ENCODE measurements around the gene PTPRN2. TPM values are rescaled to one million over a fixed set of nuclear protein-coding genes. Genes with fewer than 3 reads are reported as not detected.

Gene PTPRN2
- total RNA-seq, 2 donors from 2014 or later: 26.1 to 55.5 TPM

- no peak overlapping the region for H3K27ac ChIP-seq
Measured at GRCh38 chr7:157962458-157963306, 624.9 kb downstream of the PTPRN2 start.

DNA sequence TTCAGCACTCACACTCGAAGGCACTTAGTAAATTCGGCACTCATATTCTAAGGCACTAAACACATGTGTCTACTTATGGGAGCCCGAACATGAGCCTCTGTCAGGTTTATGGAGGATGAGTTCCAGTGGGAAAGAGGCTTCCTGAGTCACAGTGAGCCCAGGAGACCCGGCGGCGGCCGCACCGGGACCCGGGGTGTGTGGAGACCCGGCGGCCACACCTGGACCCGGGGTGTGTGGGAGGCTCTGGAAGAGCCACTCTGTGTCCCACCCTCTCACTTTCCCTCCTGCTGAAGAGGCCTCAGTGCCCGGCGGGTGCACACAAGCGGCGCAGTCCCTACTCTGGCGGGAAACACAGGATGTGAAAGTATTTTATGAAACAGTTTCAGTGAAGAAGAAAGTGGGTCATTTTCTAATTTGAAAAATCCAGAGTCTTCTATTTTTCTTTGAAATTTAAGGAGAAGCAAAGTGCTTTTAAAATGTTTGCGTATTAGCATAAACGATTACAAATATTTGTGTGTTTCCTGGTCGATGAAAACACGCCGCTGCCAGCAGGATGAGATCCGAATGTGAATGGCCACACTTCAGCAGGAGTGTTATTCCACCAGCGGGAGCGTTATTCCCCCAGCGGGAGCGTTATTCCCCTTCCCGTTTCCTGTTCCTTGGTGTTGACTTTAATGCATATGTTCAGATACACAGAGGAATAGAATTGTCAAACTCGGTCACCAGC, 625.7 kb downstream of the PTPRN2 start:
- no peaks in the 10 kb centered on the region for H3K4me1 ChIP-seq (replicated peaks)
- no peaks in the 10 kb centered on the region for H3K36me3 ChIP-seq
- no peak overlapping the region for H3K27ac ChIP-seq
- no peaks in the 10 kb centered on the region for H3K9me3 ChIP-seq
- no peaks in the 10 kb centered on the region for H3K27me3 ChIP-seq (replicated peaks; ENCODE audit: insufficient read depth)
- no peak overlapping the region for H3K4me3 ChIP-seq
- WGBS: 21% methylated on average over 29 of the region's 29 CpGs
- TF ChIP-seq POLR2AphosphoS5 (IDR thresholded peaks at IDR 0.05) (no peak), POLR2A (IDR thresholded peaks at IDR 0.05) (no peak)
- TF ChIP-seq, protein P1, sequence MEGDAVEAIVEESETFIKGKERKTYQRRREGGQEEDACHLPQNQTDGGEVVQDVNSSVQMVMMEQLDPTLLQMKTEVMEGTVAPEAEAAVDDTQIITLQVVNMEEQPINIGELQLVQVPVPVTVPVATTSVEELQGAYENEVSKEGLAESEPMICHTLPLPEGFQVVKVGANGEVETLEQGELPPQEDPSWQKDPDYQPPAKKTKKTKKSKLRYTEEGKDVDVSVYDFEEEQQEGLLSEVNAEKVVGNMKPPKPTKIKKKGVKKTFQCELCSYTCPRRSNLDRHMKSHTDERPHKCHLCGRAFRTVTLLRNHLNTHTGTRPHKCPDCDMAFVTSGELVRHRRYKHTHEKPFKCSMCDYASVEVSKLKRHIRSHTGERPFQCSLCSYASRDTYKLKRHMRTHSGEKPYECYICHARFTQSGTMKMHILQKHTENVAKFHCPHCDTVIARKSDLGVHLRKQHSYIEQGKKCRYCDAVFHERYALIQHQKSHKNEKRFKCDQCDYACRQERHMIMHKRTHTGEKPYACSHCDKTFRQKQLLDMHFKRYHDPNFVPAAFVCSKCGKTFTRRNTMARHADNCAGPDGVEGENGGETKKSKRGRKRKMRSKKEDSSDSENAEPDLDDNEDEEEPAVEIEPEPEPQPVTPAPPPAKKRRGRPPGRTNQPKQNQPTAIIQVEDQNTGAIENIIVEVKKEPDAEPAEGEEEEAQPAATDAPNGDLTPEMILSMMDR (IDR thresholded peaks at IDR 0.05): no peak
- intact Hi-C loops (cut with DNase I): no loop called here
- DNase-seq (ENCODE audit: low spot score): no peak

More at GRCh38 chr7:157962458-157963306, 624.9 kb downstream of the PTPRN2 start:
- WGBS: 77% methylated on average over 15 of the region's 15 CpGs
- Histone ChIP-seq H3K9me3 (no peaks in the 10 kb centered on the region), H3K4me1 (replicated peaks) (no peaks in the 10 kb centered on the region), H3K4me3 (no peak overlapping the region), H3K36me3 (no peaks in the 10 kb centered on the region), H3K27me3 (replicated peaks; ENCODE audit: insufficient read depth) (no peaks in the 10 kb centered on the region)
- intact Hi-C loops (cut with DNase I): no loop called here
- TF ChIP-seq POLR2AphosphoS5 (IDR thresholded peaks at IDR 0.05) (no peak), POLR2A (IDR thresholded peaks at IDR 0.05) (no peak)
- TF ChIP-seq, protein P1 (IDR thresholded peaks at IDR 0.05): no peak
- no peak for DNase-seq (ENCODE audit: low spot score)

GRCh38 chr7:157955348-157955999, 632.1 kb downstream of the PTPRN2 start:
- Histone ChIP-seq H3K27ac (no peak overlapping the region), H3K9me3 (no peaks in the 10 kb centered on the region), H3K36me3 (no peaks in the 10 kb centered on the region), H3K4me3 (no peak overlapping the region), H3K27me3 (replicated peaks; ENCODE audit: insufficient read depth) (no peaks in the 10 kb centered on the region), H3K4me1 (replicated peaks) (no peaks in the 10 kb centered on the region)
- no peak for DNase-seq (ENCODE audit: low spot score)
- no peak for TF ChIP-seq POLR2AphosphoS5 (IDR thresholded peaks at IDR 0.05)
- TF ChIP-seq, protein P1 (IDR thresholded peaks at IDR 0.05): no peak
- TF ChIP-seq POLR2A (IDR thresholded peaks at IDR 0.05): no peak
- 56% methylated on average over 13 of the region's 13 CpGs for WGBS
- intact Hi-C loops (cut with DNase I): no loop called here

- WGBS: 72% methylated on average over 7 of the region's 7 CpGs
- no peak overlapping the region for H3K4me3 ChIP-seq
- H3K27me3 ChIP-seq (replicated peaks; ENCODE audit: insufficient read depth): no peaks in the 10 kb centered on the region
- no peak for DNase-seq (ENCODE audit: low spot score)
- H3K9me3 ChIP-seq: no peaks in the 10 kb centered on the region
- H3K4me1 ChIP-seq (replicated peaks): no peaks in the 10 kb centered on the region
- no peak overlapping the region for H3K27ac ChIP-seq
- intact Hi-C loops (cut with DNase I): no loop called here
- TF ChIP-seq POLR2AphosphoS5 (IDR thresholded peaks at IDR 0.05) (no peak), POLR2A (IDR thresholded peaks at IDR 0.05) (no peak)
- TF ChIP-seq, protein P1 (IDR thresholded peaks at IDR 0.05): no peak
- H3K36me3 ChIP-seq: no peaks in the 10 kb centered on the region
Measured at GRCh38 chr7:157954901-157955300, 632.7 kb downstream of the PTPRN2 start.
